ENCODE data around the gene PJA2.

Gene PJA2

DNA sequence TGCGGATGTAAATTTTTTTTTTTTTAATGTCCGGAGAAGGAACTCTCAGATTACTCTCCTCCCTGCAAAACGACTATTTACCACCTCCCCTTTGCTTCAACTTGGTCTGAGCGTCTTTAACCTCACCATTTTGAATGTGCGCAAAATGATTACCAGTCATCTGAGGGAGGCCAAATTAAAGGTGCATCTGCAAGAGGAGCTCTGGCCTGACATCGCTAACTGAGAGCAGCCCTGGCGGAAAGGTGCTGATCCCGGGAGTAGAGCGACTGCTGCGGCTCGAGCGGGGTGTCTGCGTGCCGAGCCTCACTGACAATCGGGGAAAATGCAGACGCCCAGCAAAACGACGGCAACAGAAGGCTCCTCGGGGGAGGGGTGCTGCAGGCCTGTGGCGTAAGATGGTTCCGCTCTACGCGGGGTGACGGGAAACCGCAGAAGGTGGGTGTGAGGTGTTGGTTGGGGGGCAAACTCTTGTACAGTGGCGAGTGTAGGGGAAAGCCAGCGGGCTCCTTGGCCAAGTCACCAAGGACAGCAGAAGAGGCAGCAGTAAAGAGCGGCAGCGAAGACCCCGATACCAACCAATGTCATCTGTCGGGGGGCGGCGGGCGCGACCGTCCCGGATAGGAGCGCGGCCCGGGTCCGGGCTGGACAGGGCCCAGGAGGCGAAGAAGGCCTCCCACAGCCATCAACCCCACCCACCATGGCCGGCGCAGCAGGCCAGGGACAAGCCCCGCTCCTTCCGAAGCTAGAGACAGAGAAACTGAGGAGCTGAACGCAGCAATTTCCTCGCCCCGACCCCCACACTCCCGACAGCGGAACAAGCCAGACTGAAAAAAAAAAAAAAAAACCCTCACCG lies 557 bp downstream of the PJA2 start:
- DNase-seq (ENCODE audit: low read depth in 3 of 3): peak; percentile 56 to 77 (median 62)

GRCh38 chr5:109407913-109408312 lies 1.9 kb downstream of the PJA2 start:
- no peak for DNase-seq (ENCODE audit: low read depth in 3 of 3)

- no peak for DNase-seq (ENCODE audit: low read depth in 3 of 3)
These were observed 3.1 kb downstream of the PJA2 start for GRCh38 chr5:109406719-109407118.

- no peak for DNase-seq (ENCODE audit: low read depth in 3 of 3)
These were observed 5.3 kb downstream of the PJA2 start for GRCh38 chr5:109404428-109404960.

DNA sequence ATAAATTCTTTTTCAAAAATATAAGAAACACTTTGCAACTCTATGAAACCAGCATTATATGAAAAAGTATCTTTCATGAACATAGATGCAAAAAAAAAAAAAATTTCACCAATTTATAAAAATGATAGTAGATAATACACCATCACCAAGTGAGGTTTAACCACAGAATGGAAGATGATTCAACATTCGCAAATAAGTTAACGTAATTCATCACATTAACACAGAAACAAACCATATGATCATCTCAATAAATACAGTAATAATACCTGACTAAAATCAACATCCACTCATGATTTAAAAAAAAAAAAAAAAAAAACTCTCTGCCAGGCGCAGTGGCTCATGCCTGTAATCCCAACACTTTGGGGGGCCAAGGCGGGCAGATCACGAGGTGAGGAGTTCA lies 6.3 kb downstream of the PJA2 start:
- no peak for DNase-seq (ENCODE audit: low read depth in 3 of 3)

GRCh38 chr5:109399092-109399759 lies 10.5 kb downstream of the PJA2 start:
- DNase-seq (ENCODE audit: low read depth in 3 of 3): no peak

- no peak for DNase-seq (ENCODE audit: low read depth in 3 of 3)
These were observed 12.8 kb downstream of the PJA2 start for GRCh38 chr5:109396965-109397364.

DNA sequence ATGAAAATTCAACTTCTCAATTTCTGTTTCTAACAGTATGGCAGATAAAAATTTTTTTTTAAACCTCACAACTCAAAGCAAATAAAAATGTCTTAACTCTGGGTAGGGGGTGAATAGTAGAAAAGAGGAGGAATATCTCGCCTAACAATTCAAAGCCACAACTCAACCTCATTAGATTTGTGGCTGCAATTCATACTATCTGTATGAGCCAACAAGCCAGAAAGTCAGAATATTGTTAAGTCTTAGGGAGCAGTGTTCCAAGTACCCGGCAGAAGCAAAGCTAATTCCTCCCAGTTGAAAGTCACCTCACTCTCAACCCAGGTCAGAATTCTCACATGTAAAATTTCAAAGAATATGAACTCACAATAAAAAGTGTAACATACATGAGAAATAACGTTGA lies 15.0 kb downstream of the PJA2 start:
- no peak for DNase-seq (ENCODE audit: low read depth in 3 of 3)

GRCh38 chr5:109390188-109390587 lies 19.6 kb downstream of the PJA2 start:
- DNase-seq (ENCODE audit: low read depth in 3 of 3): no peak

GRCh38 chr5:109388407-109388806 lies 21.4 kb downstream of the PJA2 start:
- DNase-seq (ENCODE audit: low read depth in 3 of 3): no peak

- no peak for DNase-seq (ENCODE audit: low read depth in 3 of 3)
These were observed 22.3 kb downstream of the PJA2 start for GRCh38 chr5:109387408-109387974.

DNA sequence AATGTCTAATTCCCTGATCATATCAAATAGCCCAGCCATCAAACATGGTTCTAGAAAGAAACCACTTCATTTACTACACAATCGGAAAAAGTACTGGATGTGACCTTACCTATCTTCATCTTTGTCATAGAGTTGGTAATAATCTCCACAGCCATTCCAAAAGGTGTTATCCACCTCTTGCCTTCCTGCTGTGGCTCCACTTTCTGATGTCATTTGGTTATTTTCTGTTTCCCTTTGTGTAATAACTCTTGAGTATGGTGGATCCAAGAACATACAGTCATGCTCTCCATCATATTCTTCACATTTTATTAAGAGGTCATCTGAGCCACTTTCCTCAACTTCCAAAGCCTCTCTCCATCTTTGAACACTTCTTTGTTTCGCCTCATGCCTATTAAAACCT lies 31.7 kb downstream of the PJA2 start:
- DNase-seq (ENCODE audit: low read depth in 3 of 3): no peak

GRCh38 chr5:109374625-109375024 lies 35.1 kb downstream of the PJA2 start:
- DNase-seq (ENCODE audit: low read depth in 3 of 3): no peak

DNA sequence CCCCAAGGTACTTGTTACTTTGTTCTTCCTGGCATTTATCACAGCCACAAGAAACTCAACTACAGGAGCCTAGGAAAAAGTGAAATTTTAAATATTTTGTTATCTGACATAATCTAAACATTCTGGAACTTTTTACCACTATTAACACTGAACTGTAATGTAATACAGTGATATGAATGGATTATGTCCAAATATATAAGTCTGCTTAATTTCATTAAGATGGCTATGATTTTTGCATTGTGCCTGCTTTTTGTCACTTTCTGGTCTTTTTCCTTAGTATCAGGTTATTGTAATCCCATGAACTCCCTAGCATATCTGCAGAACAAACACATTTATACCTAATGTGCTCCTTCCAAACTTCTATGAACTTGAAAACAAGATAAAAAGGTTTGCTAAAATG lies 35.8 kb downstream of the PJA2 start:
- DNase-seq (ENCODE audit: low read depth in 3 of 3): no peak

DNA sequence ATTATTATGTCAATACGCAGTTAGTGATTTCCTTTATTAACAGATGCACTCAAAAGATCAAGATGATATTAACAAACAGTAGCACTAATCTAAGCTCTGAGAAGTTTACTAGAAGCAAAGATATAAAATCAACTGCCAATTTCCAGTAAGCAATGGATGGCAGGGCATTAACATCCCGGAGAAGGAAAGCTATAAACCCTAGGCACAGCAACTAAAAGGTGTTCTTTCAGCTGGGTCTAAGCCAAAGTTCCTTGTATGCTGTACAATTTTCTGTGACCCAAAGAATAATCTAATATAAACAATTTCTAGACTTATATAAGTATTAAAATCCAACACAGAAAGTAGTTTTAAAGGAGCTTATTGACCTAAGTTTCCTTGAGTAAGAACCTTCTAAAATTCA lies 39.4 kb downstream of the PJA2 start:
- no peak for DNase-seq (ENCODE audit: low read depth in 3 of 3)

DNA sequence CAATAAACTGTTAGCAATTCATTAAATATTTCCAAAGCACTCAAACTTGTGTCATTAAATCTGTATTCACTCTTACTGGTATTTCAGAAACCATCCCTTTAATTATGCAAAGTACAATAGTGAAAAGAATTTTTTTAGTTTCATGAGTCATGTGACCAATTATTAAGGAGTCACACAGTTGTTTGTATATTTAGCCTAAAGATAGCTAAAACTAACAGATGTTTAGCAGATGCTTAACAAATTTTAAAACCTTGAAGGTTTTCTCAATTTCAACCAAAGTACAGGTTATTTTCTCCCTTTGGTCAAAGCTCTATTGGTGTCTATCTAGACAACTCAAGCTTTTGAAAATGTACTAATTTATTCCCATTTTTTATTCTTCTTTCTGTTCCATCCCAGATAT lies 44.1 kb downstream of the PJA2 start:
- DNase-seq (ENCODE audit: low read depth in 3 of 3): no peak

DNA sequence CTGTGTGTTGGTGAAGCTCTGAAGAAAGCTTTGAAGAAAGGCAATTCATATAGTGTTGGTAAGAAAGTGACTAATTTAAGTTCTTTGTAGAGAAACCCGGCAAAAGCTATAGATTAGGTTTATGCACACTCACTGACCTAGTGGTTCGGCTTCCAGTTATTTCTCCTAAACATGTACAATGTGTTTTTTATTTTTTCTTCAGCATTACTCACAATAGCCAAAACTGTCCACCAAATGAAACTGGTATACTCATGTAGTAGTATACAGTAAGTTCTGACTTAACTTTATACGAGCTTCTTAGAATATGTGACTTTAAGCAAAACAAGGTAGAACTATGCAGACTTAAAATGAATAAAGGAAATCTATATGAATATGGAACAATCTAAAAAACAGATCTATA lies 44.8 kb downstream of the PJA2 start:
- no peak for DNase-seq (ENCODE audit: low read depth in 3 of 3)

- no peak for DNase-seq (ENCODE audit: low read depth in 3 of 3)
These were observed 50.1 kb downstream of the PJA2 start for GRCh38 chr5:109359642-109360041.

GRCh38 chr5:109357807-109358206 lies 52.0 kb downstream of the PJA2 start:
- no peak for DNase-seq (ENCODE audit: low read depth in 3 of 3)

DNA sequence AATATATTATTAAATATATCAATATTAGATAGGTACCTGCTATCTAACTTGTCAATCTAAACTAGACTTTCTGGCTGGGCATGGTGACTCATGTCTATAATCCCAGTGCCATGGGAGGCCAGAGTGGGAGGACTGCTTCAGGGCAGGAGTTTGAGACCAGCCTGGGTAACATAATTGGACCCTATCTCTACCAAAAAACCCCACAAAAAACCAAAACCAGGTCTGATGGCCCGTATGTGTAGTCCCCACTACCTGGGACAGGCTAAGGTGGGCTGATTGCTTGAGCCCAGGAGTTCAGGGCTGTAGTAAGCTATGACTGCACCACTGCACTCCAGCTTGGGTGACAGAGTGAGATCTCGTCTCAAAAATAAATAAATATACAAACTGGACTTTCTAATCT lies 55.0 kb downstream of the PJA2 start:
- DNase-seq (ENCODE audit: low read depth in 3 of 3): no peak

DNA sequence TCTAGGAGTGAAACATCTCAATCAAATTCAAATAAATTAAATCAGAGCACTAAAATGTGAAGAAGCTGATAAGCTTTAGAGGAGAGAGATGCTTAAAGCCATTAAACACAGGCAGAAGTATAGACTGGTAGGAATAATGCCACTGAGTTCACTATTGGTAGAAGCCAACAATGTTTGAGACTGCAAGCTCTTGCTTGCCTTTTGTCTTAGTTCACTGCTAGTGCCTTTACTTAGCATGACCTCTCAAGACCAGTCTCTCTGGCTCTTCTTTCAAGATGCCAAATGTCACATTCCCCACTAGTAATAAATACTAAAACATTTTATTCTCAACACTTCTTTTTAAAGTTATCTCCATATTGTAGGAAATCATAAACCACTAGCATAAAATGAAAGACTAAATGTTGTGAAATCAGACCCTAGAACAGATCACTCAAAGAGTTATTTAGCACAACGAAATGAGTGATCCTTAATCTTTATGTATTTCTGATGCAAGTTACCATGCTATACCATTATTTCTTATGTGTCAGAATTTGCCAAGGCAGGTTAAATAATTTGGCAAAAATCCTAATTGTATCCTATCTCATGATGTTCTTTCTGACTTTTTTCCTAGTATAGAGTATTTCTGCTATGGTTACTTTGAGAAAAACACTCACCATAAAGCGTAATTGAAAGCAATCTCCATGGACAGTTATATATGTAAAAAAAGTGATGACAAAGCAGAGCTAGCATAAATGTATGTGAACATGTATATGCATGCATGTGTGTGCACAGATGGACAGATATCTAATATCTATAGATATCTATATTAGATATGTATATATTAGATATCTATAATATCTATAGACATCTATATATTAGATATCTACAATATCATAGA lies 57.5 kb downstream of the PJA2 start:
- no peak for DNase-seq (ENCODE audit: low read depth in 3 of 3)
